HPDE6-E6E7 (cell line): Measurements from ENCODE around the gene TTLL8.
"Not testable (repeated sequence)": the region's sequence is repeated elsewhere in the genome, so short reads cannot be mapped to it uniquely, and the experiment has no call there.

Experiments used
- DNase-seq: peaks from one replicate; pipeline ENCODE4 v3.0.0; 2011; ENCODE audit warnings: missing footprints; ENCODE audit errors: extremely low spot score

The TTLL8 gene

GRCh38 chr22:50058061-50058905 lies at the start of gene TTLL8:
TTLL8 (minus strand) TSS chr22:50058298.
- no peak for DNase-seq

GRCh38 chr22:50107529-50107928 lies 49.4 kb upstream of the TTLL8 start:
- no peak for DNase-seq

DNA sequence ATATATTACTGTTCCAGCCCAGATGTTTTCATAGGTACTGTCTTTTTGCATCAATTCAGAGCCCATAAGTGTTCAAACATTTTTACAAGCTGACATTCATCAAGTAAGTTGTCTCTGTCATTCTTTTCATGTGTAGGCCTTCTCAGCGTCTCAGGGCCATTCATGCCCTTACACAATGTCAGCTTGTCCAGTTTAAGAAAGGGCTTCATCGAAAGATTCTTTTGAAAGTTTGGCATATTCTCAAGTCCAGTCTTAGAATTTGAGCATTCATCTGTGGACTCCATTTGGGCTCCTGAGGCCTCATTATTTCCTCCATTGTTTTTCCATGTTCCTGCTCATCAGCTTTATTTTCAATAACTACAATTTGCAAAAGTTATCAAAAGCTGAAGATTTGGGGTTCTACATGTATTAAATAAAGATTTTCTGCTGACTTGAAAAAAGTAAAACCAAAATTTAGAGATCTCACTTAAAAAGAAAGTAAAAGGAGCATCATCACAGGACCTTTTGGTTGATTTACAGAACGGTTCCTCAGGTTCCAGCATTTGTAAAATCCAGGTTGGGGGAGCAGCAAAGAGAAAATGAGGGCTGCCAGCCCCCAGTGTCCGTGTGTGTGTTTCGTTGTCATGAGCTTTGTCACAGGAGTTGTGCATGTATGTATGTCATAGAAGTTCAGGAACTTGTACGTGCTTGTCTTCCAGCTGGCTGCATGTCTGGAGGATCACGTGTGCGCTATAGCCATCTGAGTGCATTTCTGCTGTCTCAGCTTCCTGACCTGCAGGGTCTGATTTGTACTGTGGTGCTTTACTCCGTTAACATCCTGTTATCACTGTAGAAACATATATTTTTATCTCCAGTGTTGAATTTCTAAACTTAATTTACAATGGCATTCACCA lies 47.4 kb upstream of the TTLL8 start:
- DNase-seq, result peak; percentile 50

DNA sequence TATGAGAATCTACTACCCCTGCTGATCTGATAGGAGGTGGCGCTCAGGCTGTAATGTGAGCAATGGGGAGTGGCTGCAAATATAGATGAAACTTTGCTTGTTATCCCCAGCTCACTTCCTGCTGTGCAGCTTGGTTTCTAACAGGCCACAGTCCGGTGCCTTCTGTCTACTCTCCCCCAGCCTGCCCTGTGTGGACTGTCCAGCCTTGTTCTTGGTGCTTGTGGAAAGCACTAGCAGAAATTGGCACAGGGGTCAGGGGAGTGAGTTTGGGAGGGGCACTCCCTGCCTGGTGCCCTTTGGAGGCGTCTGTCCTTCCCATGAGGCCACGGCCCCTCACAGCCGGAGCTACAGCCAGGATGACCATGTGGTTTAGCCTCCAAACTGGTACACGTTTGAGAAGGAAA lies 46.0 kb upstream of the TTLL8 start:
- DNase-seq, result no peak

DNA sequence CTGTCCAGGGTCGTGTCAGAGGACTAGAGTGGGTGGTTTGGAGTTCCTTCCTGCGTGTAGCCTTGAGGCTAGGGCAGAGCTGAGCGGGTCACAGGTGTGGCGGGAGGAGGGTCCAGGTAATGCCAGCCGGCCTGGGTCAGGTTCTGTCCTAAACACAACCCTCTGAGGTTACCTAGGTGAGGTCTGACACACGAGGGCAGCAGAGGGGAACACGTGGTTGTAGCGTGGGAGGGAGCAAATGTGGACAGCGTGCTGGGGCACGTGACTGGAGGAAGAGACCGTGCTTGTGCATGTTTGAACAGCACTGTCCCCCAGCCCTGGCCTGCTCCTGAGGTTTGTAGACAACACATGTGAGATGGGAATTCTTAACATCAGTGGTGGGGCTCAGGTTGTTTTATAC lies 44.8 kb upstream of the TTLL8 start:
- DNase-seq, result peak; percentile 82

- no peak for DNase-seq
Observed at GRCh38 chr22:50101870-50102565, 43.9 kb upstream of the TTLL8 start.

GRCh38 chr22:50098052-50098451 lies 40.0 kb upstream of the TTLL8 start:
- no peak for DNase-seq

- DNase-seq, result no peak
Observed at GRCh38 chr22:50092342-50092741, 34.2 kb upstream of the TTLL8 start.

- no peak for DNase-seq
Observed at GRCh38 chr22:50091092-50091768, 33.1 kb upstream of the TTLL8 start.

- no peak for DNase-seq
Observed at GRCh38 chr22:50090412-50090714, 32.3 kb upstream of the TTLL8 start.

GRCh38 chr22:50089682-50090411 lies 31.7 kb upstream of the TTLL8 start, which contains the start of gene MOV10L1:
MOV10L1 (plus strand) TSS chr22:50090006; CDS start chr22:50090089, 83 bp downstream.
- DNase-seq, result no peak

DNA sequence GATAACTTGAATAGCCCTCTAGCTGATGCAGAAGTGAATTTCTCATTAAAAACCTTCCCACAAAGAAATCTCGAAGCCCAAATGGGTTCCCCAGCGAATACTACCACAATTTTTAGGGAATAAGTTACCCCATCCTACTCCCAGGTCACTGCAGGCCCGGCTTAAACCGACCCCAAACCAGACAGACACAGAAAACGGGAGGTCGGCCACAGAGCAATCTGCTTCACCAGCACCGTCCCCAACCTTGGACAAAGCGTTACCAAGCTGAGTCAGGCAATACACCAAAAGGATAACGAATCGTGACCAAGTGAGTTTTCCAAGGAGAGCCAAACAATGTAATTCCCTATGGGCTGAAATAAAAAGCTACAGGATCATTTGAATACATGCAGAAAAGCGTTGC lies 31.1 kb upstream of the TTLL8 start:
- no peak for DNase-seq

DNA sequence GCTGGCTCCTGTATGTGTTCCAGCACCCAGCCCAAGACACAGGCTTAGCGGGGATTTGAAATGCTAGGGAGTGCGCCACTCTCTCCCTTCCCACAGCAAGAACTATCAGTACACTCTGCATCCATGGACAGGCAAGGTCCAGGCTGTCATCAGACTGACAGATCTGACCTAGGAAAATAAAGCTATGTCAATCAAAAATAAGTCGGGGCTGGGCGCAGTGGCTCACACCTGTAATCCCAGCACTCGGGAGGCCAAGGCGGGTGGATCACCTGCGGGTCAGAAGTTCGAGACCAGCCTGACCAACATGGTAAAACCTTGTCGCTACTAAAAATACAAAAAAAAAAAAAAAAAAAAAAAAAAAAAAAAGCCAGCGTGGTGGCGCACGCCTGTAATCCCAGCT lies 30.0 kb upstream of the TTLL8 start:
- no peak for DNase-seq

- DNase-seq, result no peak
Observed at GRCh38 chr22:50087646-50088045, 29.5 kb upstream of the TTLL8 start.

- not testable (repeated sequence) for DNase-seq
Observed at GRCh38 chr22:50086975-50087374, 28.9 kb upstream of the TTLL8 start.

DNA sequence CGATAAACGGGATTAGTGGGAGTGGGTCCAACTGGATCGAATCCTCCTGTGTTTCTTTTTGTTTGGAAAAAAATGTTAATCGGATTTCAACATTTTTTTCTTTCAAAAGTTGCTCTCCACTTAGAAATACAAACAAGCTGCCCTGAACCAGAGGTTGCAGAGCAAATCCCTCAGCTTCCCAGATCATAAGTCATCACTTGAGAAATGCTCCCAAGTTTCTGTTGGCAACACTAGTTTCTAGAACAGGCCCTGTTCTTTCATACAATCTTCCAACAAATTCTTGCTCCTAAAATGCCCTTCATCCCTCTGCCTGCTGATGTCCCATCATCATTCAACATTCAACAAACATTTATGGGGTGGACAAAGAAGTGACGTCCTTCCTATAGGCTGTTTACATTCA lies 28.4 kb upstream of the TTLL8 start:
- DNase-seq, result no peak

DNA sequence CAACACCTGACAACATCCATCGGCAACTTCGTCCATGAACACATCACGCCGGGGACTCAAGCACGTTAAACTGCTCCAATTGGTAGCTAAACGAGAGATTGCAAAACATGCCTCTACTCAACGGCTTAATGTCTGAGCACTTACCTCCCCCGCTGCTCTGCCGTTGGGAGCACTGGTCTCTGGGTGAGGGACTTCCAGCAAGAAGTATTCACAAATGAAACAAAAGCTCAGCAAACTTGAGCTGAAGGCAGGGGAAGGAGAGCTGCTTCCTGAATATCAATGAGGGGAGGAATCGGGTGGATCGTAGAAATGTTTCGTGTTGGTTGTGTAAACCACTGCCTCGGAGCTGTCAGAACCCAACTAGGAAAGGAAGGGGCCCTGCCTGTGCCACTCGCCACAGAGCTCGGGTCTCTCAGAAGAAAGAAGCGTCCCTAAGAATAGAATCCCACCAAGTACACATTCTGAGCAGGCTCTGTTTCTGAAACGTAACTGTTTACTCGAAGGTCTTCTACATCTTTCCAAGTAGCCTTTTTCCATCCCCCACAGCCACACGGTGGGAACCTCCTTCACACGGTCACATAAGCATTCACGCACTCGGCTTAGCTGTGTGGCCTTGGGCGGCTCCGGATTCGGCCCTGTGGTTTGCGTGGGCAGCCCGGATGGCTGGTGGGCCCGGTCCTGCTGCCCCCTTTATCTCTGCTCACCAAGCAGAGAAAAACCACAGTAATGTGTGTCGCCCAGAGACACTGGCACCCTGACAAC lies 27.3 kb upstream of the TTLL8 start, which contains the start of gene MLC1:
MLC1 (minus strand) TSS at position 216 of the 762 bp plus-strand sequence. CDS start 524 bp downstream, outside the sequence.
- DNase-seq, result no peak

DNA sequence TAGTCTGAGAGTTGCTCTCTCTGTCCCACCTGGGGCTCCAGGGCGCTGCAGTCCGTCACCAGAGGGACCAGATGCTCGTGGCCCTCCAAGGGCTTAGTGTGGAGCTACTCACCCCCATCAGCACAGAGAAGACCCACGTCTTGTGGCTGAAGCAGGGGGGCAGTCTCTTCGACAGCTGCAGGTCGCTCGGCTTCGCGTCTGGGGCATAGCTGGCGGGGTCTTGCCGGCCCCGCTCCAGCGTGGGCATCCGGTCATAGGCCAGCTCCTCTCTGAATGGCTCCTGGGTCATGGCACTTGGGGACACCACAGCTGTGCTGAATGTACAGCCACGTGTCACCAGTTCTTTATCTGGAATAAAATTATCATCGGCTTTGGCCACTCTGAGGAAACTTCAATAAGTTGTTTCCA lies 26.5 kb upstream of the TTLL8 start:
- no peak for DNase-seq

DNA sequence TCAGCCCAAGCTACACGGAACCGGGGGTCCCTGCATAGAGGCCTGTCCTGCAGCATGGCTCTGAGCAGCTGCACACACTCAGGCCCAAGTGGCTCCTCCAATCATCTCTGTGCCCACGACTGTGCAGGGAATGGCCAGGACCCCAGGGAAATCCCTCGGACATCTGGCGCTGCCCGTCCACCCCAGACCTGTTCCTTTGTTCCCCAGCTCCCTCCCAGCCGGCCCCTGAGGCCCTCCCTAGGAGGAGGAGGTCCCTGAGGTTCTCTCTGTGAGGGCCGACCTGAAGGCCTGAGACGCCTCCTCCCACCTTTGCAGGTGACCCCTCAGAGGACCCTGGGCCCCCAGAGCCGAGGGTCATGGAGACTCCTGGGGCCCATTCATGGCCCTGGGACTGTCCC lies 26.0 kb upstream of the TTLL8 start:
- no peak for DNase-seq

DNA sequence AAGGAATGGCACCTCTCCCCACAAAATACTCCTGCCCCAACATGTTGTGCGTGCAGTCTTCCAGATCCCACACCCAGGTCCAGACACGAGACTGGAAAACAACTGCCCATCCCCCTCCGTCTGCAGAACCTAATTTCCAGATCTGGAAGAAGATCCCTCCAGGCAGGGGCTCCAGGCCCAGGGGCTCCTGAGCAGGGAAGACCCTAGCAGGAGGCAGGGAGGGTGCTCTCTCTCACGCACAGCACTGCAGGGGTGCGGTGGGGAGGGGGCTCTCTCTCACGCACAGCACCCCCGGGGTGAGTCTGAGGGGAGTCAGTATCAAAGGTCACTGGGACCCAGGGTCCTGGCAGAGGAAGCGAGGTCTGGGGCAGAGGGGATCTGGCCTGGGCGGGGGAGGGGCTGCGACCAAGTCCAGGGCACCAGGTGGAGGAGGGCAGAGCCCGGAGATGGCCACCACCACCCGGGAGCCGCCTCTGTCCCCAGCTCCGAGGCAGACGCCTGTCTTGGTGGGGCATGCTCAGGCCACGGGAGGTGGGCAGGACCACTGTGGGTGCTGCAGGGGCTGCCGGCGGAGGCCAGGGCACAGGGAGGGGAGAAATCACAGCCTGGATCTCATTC lies 25.5 kb upstream of the TTLL8 start:
- DNase-seq, result peak; percentile 52
